CD4-positive, alpha-beta T cell treated with Interleukin-4 for 1 hour (primary cell): ENCODE measurements around the gene RAD51B.

Source experiments
- DNase-seq, 2 donors: peaks; one replicate each; pipeline ENCODE4 v3.0.0-alpha.2; 2020 to 2022

Gene RAD51B

GRCh38 chr14:68343534-68344118 lies 524.0 kb downstream of the RAD51B start:
- DNase-seq = no peak

GRCh38 chr14:68345738-68346137 lies 526.2 kb downstream of the RAD51B start:
- no peak for DNase-seq

- no peak for DNase-seq
Measured at GRCh38 chr14:68346556-68347343, 527.2 kb downstream of the RAD51B start.

- no peak for DNase-seq
Measured at GRCh38 chr14:68349900-68350629, 530.5 kb downstream of the RAD51B start.

GRCh38 chr14:68355415-68355814 lies 535.8 kb downstream of the RAD51B start:
- no peak for DNase-seq

- no peak for DNase-seq
Measured at GRCh38 chr14:68357777-68358176, 538.2 kb downstream of the RAD51B start.

GRCh38 chr14:68358500-68358899 lies 538.9 kb downstream of the RAD51B start:
- no peak for DNase-seq

GRCh38 chr14:68359022-68359836 lies 539.6 kb downstream of the RAD51B start:
- no peak for DNase-seq

- DNase-seq = no peak
Measured at GRCh38 chr14:68359837-68360552, 540.4 kb downstream of the RAD51B start.

- DNase-seq = no peak
Measured at GRCh38 chr14:68361231-68361630, 541.7 kb downstream of the RAD51B start.

GRCh38 chr14:68362846-68363245 lies 543.3 kb downstream of the RAD51B start:
- DNase-seq = peak in 1 of 2 donors; percentile 44

- no peak for DNase-seq
Measured at GRCh38 chr14:68363466-68363842, 543.9 kb downstream of the RAD51B start.

GRCh38 chr14:68363843-68364767 lies 544.5 kb downstream of the RAD51B start:
- DNase-seq = no peak

- no peak for DNase-seq
Measured at GRCh38 chr14:68364792-68365192, 545.2 kb downstream of the RAD51B start.

GRCh38 chr14:68365228-68365627 lies 545.6 kb downstream of the RAD51B start:
- no peak for DNase-seq

GRCh38 chr14:68366656-68367055 lies 547.1 kb downstream of the RAD51B start:
- no peak for DNase-seq

GRCh38 chr14:68367536-68367935 lies 548.0 kb downstream of the RAD51B start:
- DNase-seq = no peak

- DNase-seq = peak in 1 of 2 donors; percentile 39
Measured at GRCh38 chr14:68368850-68369249, 549.3 kb downstream of the RAD51B start.

- DNase-seq = no peak
Measured at GRCh38 chr14:68369281-68370056, 549.9 kb downstream of the RAD51B start.

- DNase-seq = no peak
Measured at GRCh38 chr14:68370057-68370360, 550.4 kb downstream of the RAD51B start.

- no peak for DNase-seq
Measured at GRCh38 chr14:68372368-68372767, 552.8 kb downstream of the RAD51B start.
